ENCODE measurements around the gene CNPY4.

DNA sequence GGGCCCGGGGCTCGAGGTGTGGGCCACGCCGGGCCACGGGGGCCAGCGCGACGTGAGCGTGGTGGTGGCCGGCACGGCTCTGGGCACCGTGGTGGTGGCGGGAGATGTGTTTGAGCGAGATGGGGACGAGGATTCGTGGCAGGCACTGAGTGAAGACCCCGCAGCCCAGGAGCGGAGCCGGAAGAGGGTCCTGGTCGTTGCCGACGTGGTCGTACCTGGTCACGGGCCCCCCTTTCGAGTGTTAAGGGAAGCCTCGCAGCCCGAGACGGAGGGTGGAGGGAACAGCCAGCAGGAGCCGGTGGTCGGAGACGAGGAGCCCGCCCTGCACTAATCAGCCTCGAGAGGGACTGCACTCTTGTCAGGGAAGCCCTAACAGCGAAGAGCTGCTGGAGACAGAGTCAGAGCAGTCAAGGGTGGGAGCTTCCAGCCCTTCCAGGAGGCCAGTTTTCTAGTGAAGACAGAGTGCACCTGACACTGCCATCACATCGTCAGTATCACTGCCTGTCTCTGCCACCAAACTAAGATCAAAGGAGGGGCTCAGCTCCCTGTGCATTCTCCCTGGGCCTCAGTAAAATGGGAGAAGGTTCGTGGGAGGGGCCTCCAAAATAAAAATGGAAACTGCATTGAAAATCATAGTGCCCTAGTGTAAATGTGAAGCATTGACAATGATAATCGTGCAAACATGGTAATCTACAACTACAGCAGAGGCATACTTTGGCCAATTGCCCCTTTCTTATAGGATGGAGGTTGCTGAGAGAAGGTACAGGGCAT lies 8.6 kb downstream of the CNPY4 start:
- TF ChIP-seq POLR2AphosphoS5 (IDR thresholded peaks at IDR 0.05) = no peak
- TF ChIP-seq CTCF (IDR thresholded peaks at IDR 0.05; ENCODE audit: poor library complexity, severe bottlenecking) = no peak
- no peak for TF ChIP-seq RAD21 (conservative IDR thresholded peaks at IDR 0.05)
- no peak for TF ChIP-seq EZH2 (IDR thresholded peaks at IDR 0.05; ENCODE audit: borderline replicate concordance, insufficient read depth, low read length, poor library complexity, severe bottlenecking)
- no peak for TF ChIP-seq SMC3 (conservative IDR thresholded peaks at IDR 0.05; ENCODE audit: poor library complexity)
- TF ChIP-seq, protein P1, sequence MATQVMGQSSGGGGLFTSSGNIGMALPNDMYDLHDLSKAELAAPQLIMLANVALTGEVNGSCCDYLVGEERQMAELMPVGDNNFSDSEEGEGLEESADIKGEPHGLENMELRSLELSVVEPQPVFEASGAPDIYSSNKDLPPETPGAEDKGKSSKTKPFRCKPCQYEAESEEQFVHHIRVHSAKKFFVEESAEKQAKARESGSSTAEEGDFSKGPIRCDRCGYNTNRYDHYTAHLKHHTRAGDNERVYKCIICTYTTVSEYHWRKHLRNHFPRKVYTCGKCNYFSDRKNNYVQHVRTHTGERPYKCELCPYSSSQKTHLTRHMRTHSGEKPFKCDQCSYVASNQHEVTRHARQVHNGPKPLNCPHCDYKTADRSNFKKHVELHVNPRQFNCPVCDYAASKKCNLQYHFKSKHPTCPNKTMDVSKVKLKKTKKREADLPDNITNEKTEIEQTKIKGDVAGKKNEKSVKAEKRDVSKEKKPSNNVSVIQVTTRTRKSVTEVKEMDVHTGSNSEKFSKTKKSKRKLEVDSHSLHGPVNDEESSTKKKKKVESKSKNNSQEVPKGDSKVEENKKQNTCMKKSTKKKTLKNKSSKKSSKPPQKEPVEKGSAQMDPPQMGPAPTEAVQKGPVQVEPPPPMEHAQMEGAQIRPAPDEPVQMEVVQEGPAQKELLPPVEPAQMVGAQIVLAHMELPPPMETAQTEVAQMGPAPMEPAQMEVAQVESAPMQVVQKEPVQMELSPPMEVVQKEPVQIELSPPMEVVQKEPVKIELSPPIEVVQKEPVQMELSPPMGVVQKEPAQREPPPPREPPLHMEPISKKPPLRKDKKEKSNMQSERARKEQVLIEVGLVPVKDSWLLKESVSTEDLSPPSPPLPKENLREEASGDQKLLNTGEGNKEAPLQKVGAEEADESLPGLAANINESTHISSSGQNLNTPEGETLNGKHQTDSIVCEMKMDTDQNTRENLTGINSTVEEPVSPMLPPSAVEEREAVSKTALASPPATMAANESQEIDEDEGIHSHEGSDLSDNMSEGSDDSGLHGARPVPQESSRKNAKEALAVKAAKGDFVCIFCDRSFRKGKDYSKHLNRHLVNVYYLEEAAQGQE (IDR thresholded peaks at IDR 0.05; ENCODE audit: borderline replicate concordance) = no peak
- TF ChIP-seq TAF1 (IDR thresholded peaks at IDR 0.05; ENCODE audit: low read depth) = no peak
- TF ChIP-seq EP300 (conservative IDR thresholded peaks at IDR 0.05; ENCODE audit: poor library complexity, severe bottlenecking) = no peak
- TF ChIP-seq MXI1 (conservative IDR thresholded peaks at IDR 0.05; ENCODE audit: poor library complexity, severe bottlenecking) = no peak
